ENCODE data around the gene COX17.
A peak's percentile ranks its signal among the peaks of the same experiment; 100 is the strongest.

The COX17 gene

GRCh38 chr3:119697394-119697793, 20.2 kb upstream of the COX17 start:
- Histone ChIP-seq H2BK5ac (ENCODE audit: low read length) (no peak overlapping the region), H3K4me3 (ENCODE audit: low read length) (no peak overlapping the region), H3K9ac (ENCODE audit: low read length) (no peak overlapping the region), H4K8ac (ENCODE audit: low read depth, low read length) (no peak overlapping the region), H3K23ac (ENCODE audit: low read length) (no peak overlapping the region), H2BK120ac (ENCODE audit: low read depth, low read length) (no peak overlapping the region), H3K79me1 (ENCODE audit: low read length) (no peaks in the 10 kb centered on the region), H3K36me3 (ENCODE audit: control insufficient read depth, insufficient read depth, low read length) (no peaks in the 10 kb centered on the region), H2AK5ac (ENCODE audit: low read length) (no peak overlapping the region), H3K18ac (ENCODE audit: low read length) (no peak overlapping the region), H3K27ac (ENCODE audit: low read depth, low read length) (no peak overlapping the region), H4K5ac (ENCODE audit: low read length) (no peak overlapping the region), H3K79me2 (ENCODE audit: control insufficient read depth, insufficient read depth, low read length) (no peaks in the 10 kb centered on the region), H3K56ac (ENCODE audit: low read length) (no peak overlapping the region), H3K4me2 (ENCODE audit: low read length) (no peak overlapping the region), H2BK15ac (replicated peaks; ENCODE audit: low read depth) (no peak overlapping the region), H3K27me3 (ENCODE audit: insufficient read depth, low read length, poor library complexity) (no peaks in the 10 kb centered on the region), H3K4me1 (ENCODE audit: control insufficient read depth, low read depth, low read length) (peaks cover 1% of the 10 kb centered on the region), H3K4ac (ENCODE audit: low read depth, low read length) (no peak overlapping the region)
- no peak for DNase-seq
- WGBS (ENCODE audit: extremely low coverage, insufficient coverage, low lambda C conversion rate): no CpG with 5 or more reads among the region's 5 CpGs

- no peaks in the 10 kb centered on the region for H3K79me1 ChIP-seq (ENCODE audit: low read length)
- no peak overlapping the region for H3K4me3 ChIP-seq (ENCODE audit: low read length)
- H3K18ac ChIP-seq (ENCODE audit: low read length): no peak overlapping the region
- no peaks in the 10 kb centered on the region for H3K27me3 ChIP-seq (ENCODE audit: insufficient read depth, low read length, poor library complexity)
- no peak overlapping the region for H2BK15ac ChIP-seq (replicated peaks; ENCODE audit: low read depth)
- H3K4me1 ChIP-seq (ENCODE audit: control insufficient read depth, low read depth, low read length): no peaks in the 10 kb centered on the region
- no peaks in the 10 kb centered on the region for H3K36me3 ChIP-seq (ENCODE audit: control insufficient read depth, insufficient read depth, low read length)
- H3K23ac ChIP-seq (ENCODE audit: low read length): no peak overlapping the region
- no peak overlapping the region for H4K8ac ChIP-seq (ENCODE audit: low read depth, low read length)
- H2BK5ac ChIP-seq (ENCODE audit: low read length): no peak overlapping the region
- H2BK120ac ChIP-seq (ENCODE audit: low read depth, low read length): no peak overlapping the region
- no peak overlapping the region for H3K4me2 ChIP-seq (ENCODE audit: low read length)
- H4K5ac ChIP-seq (ENCODE audit: low read length): no peak overlapping the region
- H2AK5ac ChIP-seq (ENCODE audit: low read length): no peak overlapping the region
- WGBS (ENCODE audit: extremely low coverage, insufficient coverage, low lambda C conversion rate): no CpG with 5 or more reads among the region's 2 CpGs
- H3K4ac ChIP-seq (ENCODE audit: low read depth, low read length): no peak overlapping the region
- no peak overlapping the region for H3K9ac ChIP-seq (ENCODE audit: low read length)
- no peak overlapping the region for H3K27ac ChIP-seq (ENCODE audit: low read depth, low read length)
- H3K79me2 ChIP-seq (ENCODE audit: control insufficient read depth, insufficient read depth, low read length): no peaks in the 10 kb centered on the region
- no peak overlapping the region for H3K56ac ChIP-seq (ENCODE audit: low read length)
- peak; percentile 22 for DNase-seq
Observed at GRCh38 chr3:119695480-119695879, 18.3 kb upstream of the COX17 start.

GRCh38 chr3:119690043-119690656, 12.9 kb upstream of the COX17 start:
- no peak overlapping the region for H3K4ac ChIP-seq (ENCODE audit: low read depth, low read length)
- no peak overlapping the region for H3K18ac ChIP-seq (ENCODE audit: low read length)
- H3K4me3 ChIP-seq (ENCODE audit: low read length): no peak overlapping the region
- H3K79me2 ChIP-seq (ENCODE audit: control insufficient read depth, insufficient read depth, low read length): no peaks in the 10 kb centered on the region
- H2BK15ac ChIP-seq (replicated peaks; ENCODE audit: low read depth): no peak overlapping the region
- peak; percentile 30 for DNase-seq
- H3K23ac ChIP-seq (ENCODE audit: low read length): no peak overlapping the region
- no peak overlapping the region for H3K27ac ChIP-seq (ENCODE audit: low read depth, low read length)
- no peaks in the 10 kb centered on the region for H3K4me1 ChIP-seq (ENCODE audit: control insufficient read depth, low read depth, low read length)
- no peak overlapping the region for H4K8ac ChIP-seq (ENCODE audit: low read depth, low read length)
- no peak overlapping the region for H4K5ac ChIP-seq (ENCODE audit: low read length)
- H3K79me1 ChIP-seq (ENCODE audit: low read length): no peaks in the 10 kb centered on the region
- H3K36me3 ChIP-seq (ENCODE audit: control insufficient read depth, insufficient read depth, low read length): no peaks in the 10 kb centered on the region
- no peak overlapping the region for H2BK5ac ChIP-seq (ENCODE audit: low read length)
- H3K27me3 ChIP-seq (ENCODE audit: insufficient read depth, low read length, poor library complexity): no peaks in the 10 kb centered on the region
- no CpG with 5 or more reads among the region's 4 CpGs for WGBS (ENCODE audit: extremely low coverage, insufficient coverage, low lambda C conversion rate)
- no peak overlapping the region for H3K56ac ChIP-seq (ENCODE audit: low read length)
- no peak overlapping the region for H3K4me2 ChIP-seq (ENCODE audit: low read length)
- H2BK120ac ChIP-seq (ENCODE audit: low read depth, low read length): no peak overlapping the region
- no peak overlapping the region for H3K9ac ChIP-seq (ENCODE audit: low read length)
- no peak overlapping the region for H2AK5ac ChIP-seq (ENCODE audit: low read length)

- WGBS (ENCODE audit: extremely low coverage, insufficient coverage, low lambda C conversion rate): no CpG with 5 or more reads among the region's 1 CpG
- no peak overlapping the region for H2BK15ac ChIP-seq (replicated peaks; ENCODE audit: low read depth)
- no peak overlapping the region for H3K4me3 ChIP-seq (ENCODE audit: low read length)
- H2BK120ac ChIP-seq (ENCODE audit: low read depth, low read length): no peak overlapping the region
- H3K18ac ChIP-seq (ENCODE audit: low read length): no peak overlapping the region
- no peak overlapping the region for H3K27ac ChIP-seq (ENCODE audit: low read depth, low read length)
- no peaks in the 10 kb centered on the region for H3K36me3 ChIP-seq (ENCODE audit: control insufficient read depth, insufficient read depth, low read length)
- no peak overlapping the region for H2AK5ac ChIP-seq (ENCODE audit: low read length)
- no peaks in the 10 kb centered on the region for H3K27me3 ChIP-seq (ENCODE audit: insufficient read depth, low read length, poor library complexity)
- H3K4me1 ChIP-seq (ENCODE audit: control insufficient read depth, low read depth, low read length): no peaks in the 10 kb centered on the region
- H3K4me2 ChIP-seq (ENCODE audit: low read length): no peak overlapping the region
- DNase-seq: no peak
- no peak overlapping the region for H3K56ac ChIP-seq (ENCODE audit: low read length)
- no peak overlapping the region for H3K9ac ChIP-seq (ENCODE audit: low read length)
- no peak overlapping the region for H4K8ac ChIP-seq (ENCODE audit: low read depth, low read length)
- no peaks in the 10 kb centered on the region for H3K79me1 ChIP-seq (ENCODE audit: low read length)
- no peak overlapping the region for H3K23ac ChIP-seq (ENCODE audit: low read length)
- H3K4ac ChIP-seq (ENCODE audit: low read depth, low read length): no peak overlapping the region
- H2BK5ac ChIP-seq (ENCODE audit: low read length): no peak overlapping the region
- H4K5ac ChIP-seq (ENCODE audit: low read length): no peak overlapping the region
- no peaks in the 10 kb centered on the region for H3K79me2 ChIP-seq (ENCODE audit: control insufficient read depth, insufficient read depth, low read length)
Observed at GRCh38 chr3:119683421-119683820, 6.2 kb upstream of the COX17 start.

GRCh38 chr3:119681279-119681678, 4.1 kb upstream of the COX17 start:
- no peak overlapping the region for H2BK5ac ChIP-seq (ENCODE audit: low read length)
- no peak overlapping the region for H3K23ac ChIP-seq (ENCODE audit: low read length)
- no peak overlapping the region for H3K18ac ChIP-seq (ENCODE audit: low read length)
- H3K4me1 ChIP-seq (ENCODE audit: control insufficient read depth, low read depth, low read length): no peaks in the 10 kb centered on the region
- peak overlapping the region; percentile 39 for H4K8ac ChIP-seq (ENCODE audit: low read depth, low read length)
- no CpG with 5 or more reads among the region's 1 CpG for WGBS (ENCODE audit: extremely low coverage, insufficient coverage, low lambda C conversion rate)
- no peak overlapping the region for H3K56ac ChIP-seq (ENCODE audit: low read length)
- H3K27ac ChIP-seq (ENCODE audit: low read depth, low read length): no peak overlapping the region
- peaks cover 4% of the 10 kb centered on the region for H3K79me1 ChIP-seq (ENCODE audit: low read length)
- peak; percentile 49 for DNase-seq
- no peak overlapping the region for H2BK120ac ChIP-seq (ENCODE audit: low read depth, low read length)
- no peak overlapping the region for H3K4me2 ChIP-seq (ENCODE audit: low read length)
- H4K5ac ChIP-seq (ENCODE audit: low read length): no peak overlapping the region
- H3K9ac ChIP-seq (ENCODE audit: low read length): no peak overlapping the region
- H3K4me3 ChIP-seq (ENCODE audit: low read length): no peak overlapping the region
- no peak overlapping the region for H2BK15ac ChIP-seq (replicated peaks; ENCODE audit: low read depth)
- no peak overlapping the region for H2AK5ac ChIP-seq (ENCODE audit: low read length)
- no peaks in the 10 kb centered on the region for H3K36me3 ChIP-seq (ENCODE audit: control insufficient read depth, insufficient read depth, low read length)
- H3K27me3 ChIP-seq (ENCODE audit: insufficient read depth, low read length, poor library complexity): no peaks in the 10 kb centered on the region
- peaks cover 5% of the 10 kb centered on the region for H3K79me2 ChIP-seq (ENCODE audit: control insufficient read depth, insufficient read depth, low read length)
- no peak overlapping the region for H3K4ac ChIP-seq (ENCODE audit: low read depth, low read length)

GRCh38 chr3:119679874-119680273, 2.7 kb upstream of the COX17 start:
- H3K4me3 ChIP-seq (ENCODE audit: low read length): no peak overlapping the region
- H3K27me3 ChIP-seq (ENCODE audit: insufficient read depth, low read length, poor library complexity): no peaks in the 10 kb centered on the region
- no peak overlapping the region for H3K4me2 ChIP-seq (ENCODE audit: low read length)
- peaks cover 8% of the 10 kb centered on the region for H3K79me1 ChIP-seq (ENCODE audit: low read length)
- no peak overlapping the region for H3K9ac ChIP-seq (ENCODE audit: low read length)
- no peak overlapping the region for H2AK5ac ChIP-seq (ENCODE audit: low read length)
- peaks cover 4% of the 10 kb centered on the region for H3K4me1 ChIP-seq (ENCODE audit: control insufficient read depth, low read depth, low read length)
- no peak overlapping the region for H2BK15ac ChIP-seq (replicated peaks; ENCODE audit: low read depth)
- no peak overlapping the region for H3K23ac ChIP-seq (ENCODE audit: low read length)
- H3K56ac ChIP-seq (ENCODE audit: low read length): no peak overlapping the region
- H4K8ac ChIP-seq (ENCODE audit: low read depth, low read length): no peak overlapping the region
- H2BK120ac ChIP-seq (ENCODE audit: low read depth, low read length): no peak overlapping the region
- no peak overlapping the region for H3K18ac ChIP-seq (ENCODE audit: low read length)
- no peak overlapping the region for H3K27ac ChIP-seq (ENCODE audit: low read depth, low read length)
- no peak overlapping the region for H2BK5ac ChIP-seq (ENCODE audit: low read length)
- peaks cover 11% of the 10 kb centered on the region for H3K79me2 ChIP-seq (ENCODE audit: control insufficient read depth, insufficient read depth, low read length)
- DNase-seq: peak; percentile 72
- no peak overlapping the region for H3K4ac ChIP-seq (ENCODE audit: low read depth, low read length)
- no peaks in the 10 kb centered on the region for H3K36me3 ChIP-seq (ENCODE audit: control insufficient read depth, insufficient read depth, low read length)
- no peak overlapping the region for H4K5ac ChIP-seq (ENCODE audit: low read length)

All from mesendoderm (in vitro differentiated cells).